ENCODE data around the gene SAP25. TPM values are rescaled to one million over a fixed set of nuclear protein-coding genes. Genes with fewer than 3 reads are reported as not detected.

The SAP25 gene
- total and polyA plus RNA-seq, 2 of the 8 experiments (the other 6 are each of a cell fraction or from before 2014, with no cell fraction given): 3.6 to 5.8 TPM

DNA sequence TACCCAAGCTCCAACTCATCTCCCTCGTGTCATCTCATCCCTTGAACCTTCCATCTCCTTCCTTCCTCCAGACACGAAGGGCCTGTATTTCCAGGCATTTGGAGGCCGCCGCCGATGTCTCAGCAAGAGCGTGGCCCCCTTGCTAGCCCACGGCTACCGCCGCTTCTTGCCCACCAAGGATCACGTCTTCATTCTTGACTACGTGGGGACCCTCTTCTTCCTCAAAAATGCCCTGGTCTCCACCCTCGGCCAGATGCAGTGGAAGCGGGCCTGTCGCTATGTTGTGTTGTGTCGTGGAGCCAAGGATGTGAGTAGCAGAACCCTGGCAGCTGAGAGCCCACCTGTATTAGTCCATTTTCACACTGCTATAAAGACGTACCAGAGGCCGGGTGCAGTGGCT, 17.9 kb upstream of the SAP25 start:
- Histone ChIP-seq H2AFZ (ENCODE audit: low read length) (no peak overlapping the region), H3K56ac (replicated peaks; ENCODE audit: insufficient read length, low read depth, low read length) (no peak overlapping the region), H3K4ac (replicated peaks; ENCODE audit: insufficient read length, low read depth, low read length) (no peak overlapping the region), H3K9ac (replicated peaks in 1 of 4; ENCODE audit: extremely low read depth in 1 of 4, low read depth in 3 of 4, low read length in 3 of 4) (no peak overlapping the region), H3K4me2 (ENCODE audit: insufficient read depth in 1 of 2, low read depth in 2 of 2, low read length in 2 of 2) (no peak overlapping the region), H3K23ac (ENCODE audit: insufficient read length) (no peak overlapping the region), H3K14ac (ENCODE audit: insufficient read length) (no peak overlapping the region), H3K79me2 (ENCODE audit: control insufficient read depth in 1 of 2, insufficient read depth in 2 of 2, low read length in 2 of 2) (no peaks in the 10 kb centered on the region), H4K91ac (replicated peaks; ENCODE audit: insufficient read length, low read length) (no peak overlapping the region), H4K8ac (ENCODE audit: extremely low read depth, insufficient read depth, low read length) (no peak overlapping the region; the same call in 1 of the 2 replicates), H2BK120ac (replicated peaks; ENCODE audit: low read depth, low read length) (no peak overlapping the region), H3K4me1 (replicated peaks in 1 of 4; ENCODE audit: control insufficient read depth in 3 of 4, insufficient read depth in 4 of 4, low read length in 3 of 4) (peaks cover 0 to 13% (median 6%) of the 10 kb centered on the region in 4 experiments; a peak in 5 of 7 replicates), H2BK12ac (ENCODE audit: low read depth, low read length) (no peak overlapping the region), H2BK20ac (ENCODE audit: low read length) (no peak overlapping the region), H3K27ac (ENCODE audit: low read depth, low read length) (no peak overlapping the region), H2BK15ac (ENCODE audit: low read length) (no peak overlapping the region), H3K23me2 (ENCODE audit: low read depth, low read length) (peaks cover 4% of the 10 kb centered on the region), H3K27me3 (replicated peaks in 1 of 4; ENCODE audit: control insufficient read depth in 3 of 4, extremely low read depth in 1 of 4, insufficient read depth in 3 of 4, low read length in 3 of 4) (peaks cover 0 to 2% (median under 1%) of the 10 kb centered on the region in 4 experiments; a peak in 4 of 7 replicates), H3K79me1 (ENCODE audit: low read depth, low read length) (no peaks in the 10 kb centered on the region), H2AK5ac (ENCODE audit: low read depth, low read length) (no peak overlapping the region), H3K9me3 (ENCODE audit: insufficient read depth in 2 of 2, low read depth in 1 of 2, low read length in 1 of 2) (no peaks in the 10 kb centered on the region), H3K36me3 (ENCODE audit: control insufficient read depth in 2 of 4, insufficient read depth in 4 of 4, low read length in 3 of 4) (peaks cover 0 to 6% (median 3%) of the 10 kb centered on the region in 4 experiments; a peak in 4 of 8 replicates), H2BK5ac (ENCODE audit: low read depth, low read length) (no peak overlapping the region), H3K18ac (ENCODE audit: extremely low read depth, low read length) (no peak overlapping the region), H4K20me1 (replicated peaks in 1 of 2; ENCODE audit: control insufficient read depth in 1 of 2, insufficient read depth in 2 of 2, low read length in 2 of 2) (peaks cover 0 to 4% of the 10 kb centered on the region in 2 experiments), H3K4me3 (ENCODE audit: extremely low read depth in 1 of 4, insufficient read depth in 2 of 4, low read depth in 3 of 4, low read length in 4 of 4) (no peak overlapping the region), H4K5ac (ENCODE audit: insufficient read length, low read depth, low read length) (no peak overlapping the region)
- 90% methylated on average over 17 of the region's 17 CpGs; no CpG with 5 or more reads in 1 of the 2 experiments for WGBS, 2 experiments (ENCODE audit: extremely low coverage in 1 of 2, insufficient coverage in 1 of 2, insufficient read length in 1 of 2, insufficient replicate concordance in 2 of 2, low coverage in 1 of 2, low lambda C conversion rate in 2 of 2, missing lambda C conversion rate in 1 of 2)
- FAIRE-seq (no peak), DNase-seq (ENCODE audit: low read depth in 1 of 2, low spot score in 2 of 2) (no peak)
- CTCF ChIA-PET (ENCODE audit: partially characterized antibody): interaction anchor here (0.9 to 11.4 kb wide), 5 partner anchors 10 to 42 kb away, joined by 4 to 171 read pairs (median 14); partner anchors contain the start of genes MOSPD3 and PCOLCE
- TF ChIP-seq PHF8 (conservative IDR thresholded peaks at IDR 0.05; ENCODE audit: low read depth, low read length): no peak
- TF ChIP-seq TBP (IDR thresholded peaks at IDR 0.05; ENCODE audit: low read depth, low read length): no peak
- POLR2A ChIA-PET (ENCODE audit: partially characterized antibody): interaction anchor here (0.7 to 10.0 kb wide), 7 partner anchors 6 to 120 kb away, joined by 3 to 172 read pairs (median 3); partner anchors contain the start of gene PCOLCE
